NCI-H2196 (cell line): ENCODE data around the gene TMEM165.

ENCODE experiments used
- DNase-seq: peaks from one replicate; lab custom pipeline; 2025; ENCODE audit not compliant: unreplicated experiment; lab: John Stamatoyannopoulos, UW

TMEM165 gene

DNA sequence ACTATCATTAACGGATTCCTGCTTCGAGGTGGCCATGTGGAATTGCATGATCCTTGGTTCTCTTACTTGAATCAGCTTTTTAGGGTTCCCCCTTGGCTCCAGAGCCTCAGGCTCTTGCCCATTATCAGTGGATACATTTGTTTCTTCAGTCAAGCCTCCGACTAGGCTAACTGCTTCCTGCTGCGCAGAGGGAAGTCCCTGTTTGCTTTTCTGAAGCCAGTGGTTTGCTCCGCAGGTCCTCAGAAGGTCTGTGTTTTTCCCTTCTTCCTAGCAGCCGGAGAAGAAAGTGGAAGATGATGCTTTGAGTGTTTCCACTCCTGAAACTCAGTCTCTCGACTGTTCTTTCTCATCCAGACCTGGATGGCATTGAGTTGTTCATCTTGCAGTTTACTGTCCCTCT is 29.1 kb upstream of the TMEM165 start:
- DNase-seq: no peak

- no peak for DNase-seq
These were observed 28.6 kb upstream of the TMEM165 start for GRCh38 chr4:55367084-55367722.

DNA sequence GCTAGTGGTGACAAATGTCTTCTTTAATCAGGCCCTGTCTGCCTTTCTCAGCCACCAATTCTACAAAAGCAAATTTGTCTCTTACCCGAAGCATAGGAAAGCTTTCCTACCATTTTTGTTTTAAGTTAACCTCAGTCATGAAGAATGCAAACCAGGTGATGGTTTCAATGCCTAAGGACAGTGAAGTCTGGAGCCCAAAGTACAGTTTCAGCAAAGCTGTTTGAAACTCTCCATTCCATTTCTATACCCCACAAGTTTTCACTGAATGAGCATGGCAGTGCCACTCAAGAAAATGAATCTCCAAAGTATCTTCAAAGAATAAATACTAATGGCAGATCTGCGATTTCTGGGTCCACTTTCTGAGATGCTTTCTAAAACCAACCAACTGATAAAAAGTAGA is 25.8 kb upstream of the TMEM165 start:
- no peak for DNase-seq

DNA sequence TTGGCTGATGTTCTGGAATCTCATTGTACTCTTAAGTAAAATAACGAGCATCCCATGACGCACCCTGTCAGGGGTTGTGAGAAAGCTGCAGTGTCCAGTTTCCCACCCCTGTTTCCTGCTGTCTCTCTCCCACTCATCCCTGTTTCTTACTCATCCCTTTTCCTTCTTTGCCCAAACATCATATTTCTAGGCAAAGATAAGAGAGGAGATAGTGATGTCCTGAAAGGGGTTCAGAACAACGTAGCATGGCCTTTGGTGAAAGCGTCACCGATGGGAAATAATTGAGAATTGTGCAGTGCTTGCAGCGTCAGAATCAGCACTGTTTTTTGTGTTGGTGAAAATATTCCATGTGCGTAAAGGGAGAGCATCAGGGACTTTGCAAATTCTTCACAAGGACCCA is 23.5 kb upstream of the TMEM165 start:
- DNase-seq: no peak

GRCh38 chr4:55373461-55373860 is 22.3 kb upstream of the TMEM165 start:
- DNase-seq: no peak

- no peak for DNase-seq
These were observed 19.1 kb upstream of the TMEM165 start for GRCh38 chr4:55376698-55377097.

DNA sequence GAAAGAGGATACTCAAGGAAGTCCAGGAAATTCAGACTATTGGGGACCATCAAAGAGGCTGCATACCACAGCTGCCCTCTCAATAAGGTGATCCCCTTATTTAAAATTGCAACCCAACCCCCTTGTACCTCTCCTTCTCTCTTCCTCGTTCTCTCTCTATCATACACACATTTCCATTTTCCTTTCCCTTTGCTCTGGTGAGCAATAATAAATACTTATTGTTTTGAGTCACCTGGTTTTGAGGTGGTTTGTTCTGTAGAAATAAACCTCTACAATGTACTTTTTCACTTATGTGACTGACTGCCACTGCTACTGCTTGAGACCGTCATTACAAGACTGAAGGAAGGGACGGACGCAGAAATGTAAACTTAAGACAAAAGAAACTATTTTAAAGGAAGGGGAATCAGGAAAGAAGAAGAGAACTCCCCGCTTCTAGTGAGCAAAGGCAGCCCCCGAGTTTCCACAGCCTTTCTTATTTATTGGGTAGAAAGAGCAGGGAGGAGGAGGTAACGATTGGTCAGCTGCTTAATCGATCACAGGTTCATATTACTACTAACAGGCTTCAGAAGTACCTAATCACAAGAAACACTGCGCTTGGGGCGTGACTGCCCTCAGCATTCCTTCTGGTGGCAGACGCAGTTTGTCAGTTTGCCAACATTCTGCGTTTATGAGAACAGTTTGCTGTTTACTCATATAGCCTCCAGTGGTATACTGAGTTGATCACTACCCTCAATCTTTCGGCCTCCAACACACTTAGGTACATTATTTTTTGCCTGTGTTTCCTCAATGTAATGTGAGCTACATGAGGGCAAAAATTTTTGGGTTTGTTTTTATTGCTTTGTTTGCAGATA is 16.9 kb upstream of the TMEM165 start:
- DNase-seq: no peak

GRCh38 chr4:55380576-55380975 is 15.2 kb upstream of the TMEM165 start:
- no peak for DNase-seq

- no peak for DNase-seq
These were observed 14.3 kb upstream of the TMEM165 start for GRCh38 chr4:55381502-55381901.

- no peak for DNase-seq
These were observed 13.2 kb upstream of the TMEM165 start for GRCh38 chr4:55382488-55383003.

GRCh38 chr4:55385201-55385649 is 10.5 kb upstream of the TMEM165 start:
- no peak for DNase-seq

GRCh38 chr4:55386073-55386472 is 9.7 kb upstream of the TMEM165 start:
- DNase-seq: no peak

DNA sequence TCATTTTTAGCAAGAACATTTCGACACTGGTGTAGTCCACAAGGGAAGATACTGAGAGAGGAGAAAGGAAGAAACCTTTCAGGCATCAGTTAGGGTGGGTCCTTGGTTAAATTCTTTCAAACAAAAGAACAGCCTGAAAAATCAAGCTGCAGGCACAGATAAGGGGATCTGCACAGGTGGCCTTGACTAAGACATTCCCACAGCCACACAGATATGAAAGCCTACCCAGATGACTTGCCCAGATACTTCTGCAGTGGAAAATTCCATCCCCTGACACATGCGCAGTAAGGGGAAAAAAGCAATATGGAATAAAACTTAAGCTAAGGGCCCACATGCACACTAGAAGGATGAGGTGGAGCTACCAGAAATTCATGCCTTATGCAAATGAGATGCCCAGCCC is 8.9 kb upstream of the TMEM165 start:
- no peak for DNase-seq

- no peak for DNase-seq
These were observed 2.1 kb upstream of the TMEM165 start for GRCh38 chr4:55393461-55394320.

DNA sequence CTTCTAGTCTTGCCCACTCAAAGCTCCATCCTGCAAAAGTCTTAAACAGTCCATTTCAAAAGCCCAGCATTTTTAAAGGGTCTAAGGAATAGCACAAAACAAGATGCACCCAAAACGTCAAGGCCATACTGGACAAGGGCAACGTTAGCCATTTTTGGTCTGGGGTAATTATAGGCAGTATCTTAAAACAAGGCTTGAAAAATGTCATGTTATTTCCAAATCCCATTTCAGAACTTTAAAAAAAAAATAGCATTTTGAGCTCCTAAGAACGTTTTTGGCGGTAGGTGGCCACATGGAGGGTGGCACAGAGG is 584 bp upstream of the TMEM165 start:
- DNase-seq: no peak

DNA sequence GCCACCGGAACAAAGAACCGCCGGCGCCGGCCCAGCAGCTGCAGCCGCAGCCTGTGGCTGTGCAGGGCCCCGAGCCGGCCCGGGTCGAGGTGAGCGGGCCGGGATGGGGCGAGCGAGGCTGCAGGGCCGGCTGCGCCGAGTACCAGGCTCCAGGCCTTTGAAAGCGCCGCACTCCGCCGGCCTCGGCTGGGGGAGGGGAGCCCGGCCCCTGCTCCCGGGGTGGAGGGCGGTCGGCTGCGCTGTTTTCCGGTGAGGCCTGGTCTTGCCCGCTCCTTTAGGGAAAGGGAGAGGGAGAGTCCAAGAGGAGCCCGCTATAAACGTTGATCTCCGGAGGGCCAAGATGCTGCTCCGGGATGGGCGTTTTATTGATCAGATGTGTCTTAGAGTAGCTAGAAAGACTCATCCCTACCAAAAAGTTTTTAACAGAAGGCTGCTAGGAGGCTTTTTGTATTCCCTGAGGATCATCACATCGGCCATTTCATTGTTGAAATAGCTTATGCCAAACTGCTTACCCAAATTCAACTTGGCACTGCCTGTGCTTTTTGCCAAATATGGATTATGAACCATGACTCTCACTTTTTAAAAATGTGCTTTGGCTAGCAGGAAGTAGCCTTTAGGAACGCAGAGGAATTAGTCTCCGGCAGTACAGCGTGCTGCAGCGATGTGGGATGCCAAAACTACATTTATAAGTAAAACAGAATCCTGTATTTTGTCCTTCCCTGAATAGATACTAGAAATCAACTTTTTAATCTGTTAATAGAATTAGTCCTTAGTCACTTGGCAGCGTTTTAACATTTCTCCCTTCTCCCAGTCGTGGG is 760 bp downstream of the TMEM165 start:
- no peak for DNase-seq

GRCh38 chr4:55397126-55397436 is 1.3 kb downstream of the TMEM165 start:
- DNase-seq: no peak

DNA sequence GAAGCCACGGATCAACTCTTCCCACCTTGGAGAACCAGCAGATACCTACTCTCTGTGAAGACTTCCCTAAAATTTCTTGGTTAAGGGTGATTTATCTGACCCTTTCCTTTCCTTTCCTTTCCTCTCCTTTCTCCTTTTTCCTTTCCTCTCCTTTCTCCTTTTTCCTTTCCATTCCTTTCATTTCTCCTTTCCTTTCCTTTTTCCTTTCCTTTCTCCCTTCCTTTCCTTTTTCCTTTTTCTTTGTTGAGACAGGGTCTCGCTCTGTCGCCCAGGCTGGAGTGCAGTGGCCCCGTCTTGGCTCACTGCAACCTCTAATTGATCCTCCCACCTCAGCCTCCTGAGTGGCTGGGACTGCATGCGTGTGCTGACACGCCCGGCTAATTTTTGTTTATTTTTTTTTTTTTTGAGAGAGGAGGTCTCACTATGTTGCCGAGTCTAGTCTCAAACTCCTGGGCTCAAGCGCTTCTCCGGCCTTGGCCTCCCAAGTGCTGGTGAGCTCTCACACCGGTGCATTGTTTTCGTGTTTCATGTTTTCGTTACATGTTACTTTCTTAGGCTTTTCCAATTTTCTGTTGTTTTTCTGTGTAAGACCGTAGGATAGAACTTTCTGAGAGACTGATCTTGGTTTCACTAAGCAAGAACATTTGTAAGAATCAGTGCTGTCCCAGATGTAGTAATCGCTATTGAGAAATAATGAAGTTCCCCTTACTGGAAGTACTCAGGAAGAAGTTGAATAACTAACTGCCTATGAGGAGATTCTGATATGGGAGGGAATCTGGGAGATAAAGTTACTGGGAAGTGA is 2.0 kb downstream of the TMEM165 start:
- no peak for DNase-seq

GRCh38 chr4:55398461-55398860 is 2.7 kb downstream of the TMEM165 start:
- no peak for DNase-seq

DNA sequence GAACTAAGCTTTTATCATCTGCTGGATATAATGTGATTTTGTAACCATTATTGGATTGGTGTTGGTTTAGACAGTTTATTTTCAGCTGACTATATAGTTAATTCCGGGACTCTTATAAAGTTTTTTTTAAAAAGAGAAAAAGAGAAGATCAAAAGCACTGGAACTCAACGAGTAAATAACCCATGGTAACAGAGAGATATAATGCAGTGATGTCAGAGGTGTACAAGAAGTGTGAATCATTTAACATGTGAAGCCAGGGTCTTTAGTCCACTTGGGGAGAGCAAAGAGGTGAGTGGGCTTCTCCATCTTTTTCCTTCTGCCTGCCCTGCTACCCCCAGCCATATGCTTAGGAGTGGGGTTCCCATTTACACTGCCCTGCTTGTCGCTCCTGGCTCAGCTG is 3.2 kb downstream of the TMEM165 start:
- DNase-seq: no peak
